ENCODE results near the gene VAPA.
A peak's percentile ranks its signal among the peaks of the same experiment; 100 is the strongest.

The VAPA gene

GRCh38 chr18:9913526-9914333, at the start of gene VAPA:
Gene VAPA, plus strand, starts transcription at chr18:9914016. Its CDS starts 241 bp downstream, at chr18:9914257.
- DNase-seq (ENCODE audit: low spot score in 2 of 2) (peak; percentile 89), ATAC-seq (replicated peaks; ENCODE audit: extremely low read depth, poor library complexity, severe bottlenecking) (peak; percentile 80)
- peak within 1 kb of the TSS; percentile 89 for H3K27ac Mint-ChIP-seq (ENCODE audit: low read depth)
- H3K4me3 Mint-ChIP-seq: peak within 1 kb of the TSS; percentile 82
- peaks cover 14% of the 10 kb centered on the region for H3K27me3 Mint-ChIP-seq
- no peaks in the 10 kb centered on the region for H3K9me3 Mint-ChIP-seq
- H3K36me3 Mint-ChIP-seq (ENCODE audit: insufficient read depth): peaks cover 7% of the 10 kb centered on the region
- peaks cover 18% of the 10 kb centered on the region for H3K4me1 Mint-ChIP-seq

GRCh38 chr18:9865764-9866490, 47.9 kb upstream of the VAPA start:
- H3K4me3 Mint-ChIP-seq: no peak overlapping the region
- no peak for ATAC-seq (replicated peaks; ENCODE audit: extremely low read depth, poor library complexity, severe bottlenecking)
- peaks cover 9% of the 10 kb centered on the region for H3K4me1 Mint-ChIP-seq
- DNase-seq (ENCODE audit: low spot score in 2 of 2): no peak
- peaks cover 47% of the 10 kb centered on the region for H3K27me3 Mint-ChIP-seq
- H3K9me3 Mint-ChIP-seq: peaks cover 14% of the 10 kb centered on the region
- H3K27ac Mint-ChIP-seq (ENCODE audit: low read depth): no peak overlapping the region
- H3K36me3 Mint-ChIP-seq (ENCODE audit: insufficient read depth): no peaks in the 10 kb centered on the region

GRCh38 chr18:9866627-9867026, 47.2 kb upstream of the VAPA start:
- peaks cover 14% of the 10 kb centered on the region for H3K9me3 Mint-ChIP-seq
- no peak for DNase-seq (ENCODE audit: low spot score in 2 of 2)
- H3K36me3 Mint-ChIP-seq (ENCODE audit: insufficient read depth): no peaks in the 10 kb centered on the region
- H3K27me3 Mint-ChIP-seq: peaks cover 54% of the 10 kb centered on the region
- no peak for ATAC-seq (replicated peaks; ENCODE audit: extremely low read depth, poor library complexity, severe bottlenecking)
- no peak overlapping the region for H3K4me3 Mint-ChIP-seq
- H3K4me1 Mint-ChIP-seq: peaks cover 9% of the 10 kb centered on the region
- no peak overlapping the region for H3K27ac Mint-ChIP-seq (ENCODE audit: low read depth)

- DNase-seq (ENCODE audit: low spot score in 2 of 2) (no peak), ATAC-seq (replicated peaks; ENCODE audit: extremely low read depth, poor library complexity, severe bottlenecking) (no peak)
- peaks cover 57% of the 10 kb centered on the region for H3K27me3 Mint-ChIP-seq
- no peaks in the 10 kb centered on the region for H3K36me3 Mint-ChIP-seq (ENCODE audit: insufficient read depth)
- H3K4me1 Mint-ChIP-seq: peaks cover 9% of the 10 kb centered on the region
- peaks cover 14% of the 10 kb centered on the region for H3K9me3 Mint-ChIP-seq
- H3K27ac Mint-ChIP-seq (ENCODE audit: low read depth): no peak overlapping the region
- H3K4me3 Mint-ChIP-seq: no peak overlapping the region
These were observed 46.7 kb upstream of the VAPA start for GRCh38 chr18:9867071-9867594.

- ATAC-seq (replicated peaks; ENCODE audit: extremely low read depth, poor library complexity, severe bottlenecking) (no peak), DNase-seq (ENCODE audit: low spot score in 2 of 2) (no peak)
- H3K27me3 Mint-ChIP-seq: peaks cover 76% of the 10 kb centered on the region
- no peak overlapping the region for H3K27ac Mint-ChIP-seq (ENCODE audit: low read depth)
- H3K4me1 Mint-ChIP-seq: peaks cover 9% of the 10 kb centered on the region
- peaks cover 14% of the 10 kb centered on the region for H3K9me3 Mint-ChIP-seq
- H3K4me3 Mint-ChIP-seq: no peak overlapping the region
- no peaks in the 10 kb centered on the region for H3K36me3 Mint-ChIP-seq (ENCODE audit: insufficient read depth)
These were observed 44.7 kb upstream of the VAPA start for GRCh38 chr18:9868857-9869714.

- DNase-seq (ENCODE audit: low spot score in 2 of 2): no peak
- ATAC-seq (replicated peaks; ENCODE audit: extremely low read depth, poor library complexity, severe bottlenecking): no peak
These were observed 43.9 kb upstream of the VAPA start for GRCh38 chr18:9869715-9870430.

GRCh38 chr18:9870431-9871008, 43.3 kb upstream of the VAPA start:
- Mint-ChIP-seq H3K9me3 (peaks cover 8% of the 10 kb centered on the region), H3K27me3 (peaks cover 82% of the 10 kb centered on the region)

More at GRCh38 chr18:9869715-9870430, 43.9 kb upstream of the VAPA start:
- H3K27me3 Mint-ChIP-seq: peaks cover 82% of the 10 kb centered on the region
- no peaks in the 10 kb centered on the region for H3K36me3 Mint-ChIP-seq (ENCODE audit: insufficient read depth)
- H3K9me3 Mint-ChIP-seq: peaks cover 14% of the 10 kb centered on the region
- H3K4me1 Mint-ChIP-seq: peaks cover 9% of the 10 kb centered on the region
- H3K4me3 Mint-ChIP-seq: no peak overlapping the region
- H3K27ac Mint-ChIP-seq (ENCODE audit: low read depth): no peak overlapping the region

GRCh38 chr18:9871244-9871746, 42.5 kb upstream of the VAPA start:
- no peak overlapping the region for H3K4me3 Mint-ChIP-seq
- no peaks in the 10 kb centered on the region for H3K36me3 Mint-ChIP-seq (ENCODE audit: insufficient read depth)
- peaks cover under 1% of the 10 kb centered on the region for H3K9me3 Mint-ChIP-seq
- peaks cover 9% of the 10 kb centered on the region for H3K4me1 Mint-ChIP-seq
- no peak overlapping the region for H3K27ac Mint-ChIP-seq (ENCODE audit: low read depth)
- DNase-seq (ENCODE audit: low spot score in 2 of 2): no peak
- H3K27me3 Mint-ChIP-seq: peaks cover 80% of the 10 kb centered on the region
- ATAC-seq (replicated peaks; ENCODE audit: extremely low read depth, poor library complexity, severe bottlenecking): no peak

More at GRCh38 chr18:9870431-9871008, 43.3 kb upstream of the VAPA start:
- DNase-seq (ENCODE audit: low spot score in 2 of 2): no peak
- H3K27ac Mint-ChIP-seq (ENCODE audit: low read depth): peak overlapping the region; percentile 2
- H3K4me3 Mint-ChIP-seq: no peak overlapping the region
- no peak for ATAC-seq (replicated peaks; ENCODE audit: extremely low read depth, poor library complexity, severe bottlenecking)
- H3K36me3 Mint-ChIP-seq (ENCODE audit: insufficient read depth): no peaks in the 10 kb centered on the region
- H3K4me1 Mint-ChIP-seq: peaks cover 9% of the 10 kb centered on the region

GRCh38 chr18:9872823-9873222, 41.0 kb upstream of the VAPA start:
- Mint-ChIP-seq H3K27ac (ENCODE audit: low read depth) (no peak overlapping the region), H3K4me1 (peaks cover 9% of the 10 kb centered on the region), H3K9me3 (no peaks in the 10 kb centered on the region), H3K4me3 (no peak overlapping the region), H3K36me3 (ENCODE audit: insufficient read depth) (no peaks in the 10 kb centered on the region), H3K27me3 (peaks cover 89% of the 10 kb centered on the region)
- DNase-seq (ENCODE audit: low spot score in 2 of 2) (no peak), ATAC-seq (replicated peaks; ENCODE audit: extremely low read depth, poor library complexity, severe bottlenecking) (no peak)

- peaks cover 73% of the 10 kb centered on the region for H3K27me3 Mint-ChIP-seq
- H3K27ac Mint-ChIP-seq (ENCODE audit: low read depth): no peak overlapping the region
- H3K4me1 Mint-ChIP-seq: peaks cover 9% of the 10 kb centered on the region
- H3K36me3 Mint-ChIP-seq (ENCODE audit: insufficient read depth): no peaks in the 10 kb centered on the region
- ATAC-seq (replicated peaks; ENCODE audit: extremely low read depth, poor library complexity, severe bottlenecking): no peak
- no peak overlapping the region for H3K4me3 Mint-ChIP-seq
- no peaks in the 10 kb centered on the region for H3K9me3 Mint-ChIP-seq
- no peak for DNase-seq (ENCODE audit: low spot score in 2 of 2)
These were observed 39.1 kb upstream of the VAPA start for GRCh38 chr18:9874728-9875127.

- H3K36me3 Mint-ChIP-seq (ENCODE audit: insufficient read depth): no peaks in the 10 kb centered on the region
- H3K4me1 Mint-ChIP-seq: no peaks in the 10 kb centered on the region
- H3K27me3 Mint-ChIP-seq: peaks cover 57% of the 10 kb centered on the region
- no peak overlapping the region for H3K27ac Mint-ChIP-seq (ENCODE audit: low read depth)
- ATAC-seq (replicated peaks; ENCODE audit: extremely low read depth, poor library complexity, severe bottlenecking) (no peak), DNase-seq (ENCODE audit: low spot score in 2 of 2) (no peak)
- no peaks in the 10 kb centered on the region for H3K9me3 Mint-ChIP-seq
- H3K4me3 Mint-ChIP-seq: no peak overlapping the region
These were observed 37.5 kb upstream of the VAPA start for GRCh38 chr18:9876212-9876866.
